Anterior cingulate cortex (tissue), 58 donors: ENCODE measurements around the gene CDR2.
A peak's percentile ranks its signal among the peaks of the same experiment; 100 is the strongest.
"Not testable (repeated sequence)": the region's sequence is repeated elsewhere in the genome, so short reads cannot be mapped to it uniquely, and the experiment has no call there.

Experiments
- DNase-seq, 58 donors: peaks; one replicate each; lab custom pipeline; 2025; lab: John Stamatoyannopoulos, UW

Gene CDR2

GRCh38 chr16:22379656-22380055, 5.2 kb upstream of the CDR2 start:
- DNase-seq, result no peak

GRCh38 chr16:22375963-22376640, 1.7 kb upstream of the CDR2 start:
- DNase-seq, result no peak

- DNase-seq, result peak in 2 of 58 donors; percentile 22 to 25
These were observed 921 bp upstream of the CDR2 start for GRCh38 chr16:22375117-22375962.

- peak in 13 of 58 donors; percentile 0 to 34 (median 9) for DNase-seq
These were observed 633 bp downstream of the CDR2 start for GRCh38 chr16:22373662-22374310.

- DNase-seq, result no peak
These were observed 1.3 kb downstream of the CDR2 start for GRCh38 chr16:22372882-22373661.

GRCh38 chr16:22370038-22370820, 4.2 kb downstream of the CDR2 start:
- DNase-seq, result no peak

GRCh38 chr16:22369221-22369811, 5.1 kb downstream of the CDR2 start:
- DNase-seq, result no peak

GRCh38 chr16:22368200-22368826, 6.1 kb downstream of the CDR2 start:
- not testable (repeated sequence) for DNase-seq

- no peak for DNase-seq
These were observed 7.5 kb downstream of the CDR2 start for GRCh38 chr16:22366889-22367288.

- no peak for DNase-seq
These were observed 8.0 kb downstream of the CDR2 start for GRCh38 chr16:22366371-22366770.

GRCh38 chr16:22364241-22364640, 10.2 kb downstream of the CDR2 start:
- DNase-seq, result no peak

- no peak for DNase-seq
These were observed 13.3 kb downstream of the CDR2 start for GRCh38 chr16:22360963-22361659.

GRCh38 chr16:22359679-22360078, 14.7 kb downstream of the CDR2 start:
- no peak for DNase-seq

- DNase-seq, result no peak
These were observed 16.4 kb downstream of the CDR2 start for GRCh38 chr16:22358000-22358399.

- DNase-seq, result no peak
These were observed 16.8 kb downstream of the CDR2 start for GRCh38 chr16:22357635-22357971.

- peak in 2 of 58 donors; percentile 0 to 2 for DNase-seq
These were observed 17.3 kb downstream of the CDR2 start for GRCh38 chr16:22356930-22357634.

GRCh38 chr16:22355487-22355908, 18.9 kb downstream of the CDR2 start:
- no peak for DNase-seq
